Measurements from ENCODE around the gene ECHDC3.

DNA sequence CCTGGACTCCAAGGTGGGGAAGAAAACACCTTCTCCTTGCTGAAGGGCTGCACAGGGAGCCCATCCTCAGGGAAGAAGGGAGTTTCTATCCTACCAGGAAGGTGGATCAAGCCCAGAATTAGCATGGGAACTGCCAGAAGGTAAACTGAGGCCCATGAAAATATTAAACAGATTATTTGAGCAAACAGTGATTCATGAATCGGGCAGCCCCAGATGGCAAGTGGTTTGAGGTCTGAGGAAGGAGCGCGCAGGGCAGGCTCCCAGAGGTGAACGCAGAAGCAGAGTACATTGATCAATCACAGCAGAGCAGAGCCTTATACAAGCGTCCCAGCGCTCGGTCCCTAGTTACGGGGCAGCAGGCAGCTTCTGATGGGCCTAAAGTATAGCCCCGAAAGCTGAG, 45.2 kb downstream of the ECHDC3 start:
- no peak for TF ChIP-seq CTCF (IDR thresholded peaks at IDR 0.05)
- TF ChIP-seq POLR2A (IDR thresholded peaks at IDR 0.05) = no peak
